Tibial nerve (tissue), 4 donors: ENCODE results near the gene KIAA0040. TPM values are rescaled to one million over a fixed set of nuclear protein-coding genes. Genes with fewer than 3 reads are reported as not detected.

Source experiments
- DNase-seq, 2 donors: peaks; one replicate each; pipeline ENCODE4 v3.0.0-alpha.2; 2019; ENCODE audit warnings: low spot score in 2 of 2
- H3K27ac ChIP-seq, 4 donors: fragments of 200-600 bp; sonication (generic) in 3 of 4; one replicate each; pipeline ENCODE4 v1.5.1; 2017 to 2019; ENCODE audit warnings: mild to moderate bottlenecking in 1 of 4
- H3K27me3 ChIP-seq, 2 donors: fragments of 200-600 bp; sonication (generic) in 1 of 2; one replicate each; pipeline versions ENCODE4 v1.5.1 to v1.6.0; 2017 to 2019
- H3K36me3 ChIP-seq, 3 donors: fragments of 200-600 bp; sonication (generic); one replicate each; pipeline ENCODE4 v1.5.1; 2018 to 2019
- H3K4me1 ChIP-seq, 4 donors: fragments of 200-600 bp; sonication (generic) in 3 of 4; one replicate each; pipeline ENCODE4 v1.5.1; 2017 to 2019
- H3K4me3 ChIP-seq, 4 donors: fragments of 200-600 bp; sonication (generic) in 3 of 4; one replicate each; pipeline ENCODE4 v1.5.1; 2017 to 2019; ENCODE audit warnings: mild to moderate bottlenecking in 1 of 4, moderate library complexity in 1 of 4
- H3K9me3 ChIP-seq, 4 donors: fragments of 200-600 bp; sonication (generic) in 3 of 4; one replicate each; pipeline ENCODE4 v1.5.1; 2017 to 2019
- EP300 ChIP-seq, 2 donors: sonication (generic); formaldehyde crosslinking; IDR thresholded peaks; one replicate each; pipeline ENCODE4 v1.6.1; 2017; ENCODE audit warnings: antibody characterized with exemption in 2 of 2, mild to moderate bottlenecking in 1 of 2
- POLR2A ChIP-seq, 2 donors: fragments of 450-650 bp; IDR thresholded peaks; one replicate each; pipeline ENCODE4 v1.6.1; 2017; ENCODE audit warnings: antibody characterized with exemption in 2 of 2, mild to moderate bottlenecking in 2 of 2, moderate library complexity in 2 of 2
- WGBS, 2 donors: methylation state at CpG; one replicate each; pipeline ENCODE4 v1.1.5; 2018; 5-methylcytosine and 5-hydroxymethylcytosine counted together
- total RNA-seq, 4 donors: library from RNA; depleted of rRNA; stranded (reverse); fragments of >200 nt; gene quantifications; one replicate each; pipeline ENCODE4 v1.1.0, GENCODE V29; 2016
- TF ChIP-seq, protein P1 (sequence below), 5 experiments: fragments of 200-600 bp in 3 of 5; fragments of 450-650 bp in 2 of 5; sonication (generic) in 3 of 5; IDR thresholded peaks; one replicate each; pipeline ENCODE4 v1.5.1; 2016 to 2019; ENCODE audit warnings: antibody characterized with exemption in 5 of 5, mild to moderate bottlenecking in 3 of 5, moderate library complexity in 2 of 5

KIAA0040 gene
- total RNA-seq, 4 donors from 2014 or later = 16.9 to 28.8 (median 20.3) TPM

- WGBS, 2 donors = 75 to 100% methylated on average over 1 of the region's 1 CpG
- H3K9me3 ChIP-seq = no peaks in the 10 kb centered on the region
- peaks cover 0 to 9% (median 0%) of the 10 kb centered on the region in 3 donors for H3K36me3 ChIP-seq
- DNase-seq = no peak
- no peak overlapping the region for H3K4me3 ChIP-seq
- TF ChIP-seq, protein P1, sequence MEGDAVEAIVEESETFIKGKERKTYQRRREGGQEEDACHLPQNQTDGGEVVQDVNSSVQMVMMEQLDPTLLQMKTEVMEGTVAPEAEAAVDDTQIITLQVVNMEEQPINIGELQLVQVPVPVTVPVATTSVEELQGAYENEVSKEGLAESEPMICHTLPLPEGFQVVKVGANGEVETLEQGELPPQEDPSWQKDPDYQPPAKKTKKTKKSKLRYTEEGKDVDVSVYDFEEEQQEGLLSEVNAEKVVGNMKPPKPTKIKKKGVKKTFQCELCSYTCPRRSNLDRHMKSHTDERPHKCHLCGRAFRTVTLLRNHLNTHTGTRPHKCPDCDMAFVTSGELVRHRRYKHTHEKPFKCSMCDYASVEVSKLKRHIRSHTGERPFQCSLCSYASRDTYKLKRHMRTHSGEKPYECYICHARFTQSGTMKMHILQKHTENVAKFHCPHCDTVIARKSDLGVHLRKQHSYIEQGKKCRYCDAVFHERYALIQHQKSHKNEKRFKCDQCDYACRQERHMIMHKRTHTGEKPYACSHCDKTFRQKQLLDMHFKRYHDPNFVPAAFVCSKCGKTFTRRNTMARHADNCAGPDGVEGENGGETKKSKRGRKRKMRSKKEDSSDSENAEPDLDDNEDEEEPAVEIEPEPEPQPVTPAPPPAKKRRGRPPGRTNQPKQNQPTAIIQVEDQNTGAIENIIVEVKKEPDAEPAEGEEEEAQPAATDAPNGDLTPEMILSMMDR (IDR thresholded peaks at IDR 0.05) = no peak
- TF ChIP-seq EP300 (IDR thresholded peaks at IDR 0.05) = no peak
- no peak for TF ChIP-seq POLR2A (IDR thresholded peaks at IDR 0.05)
- no peak overlapping the region for H3K27ac ChIP-seq
- peaks cover 0 to 18% (median 0%) of the 10 kb centered on the region in 4 donors for H3K4me1 ChIP-seq
- H3K27me3 ChIP-seq = no peaks in the 10 kb centered on the region
These were observed 14.5 kb downstream of the KIAA0040 start for GRCh38 chr1:175178056-175178455.

DNA sequence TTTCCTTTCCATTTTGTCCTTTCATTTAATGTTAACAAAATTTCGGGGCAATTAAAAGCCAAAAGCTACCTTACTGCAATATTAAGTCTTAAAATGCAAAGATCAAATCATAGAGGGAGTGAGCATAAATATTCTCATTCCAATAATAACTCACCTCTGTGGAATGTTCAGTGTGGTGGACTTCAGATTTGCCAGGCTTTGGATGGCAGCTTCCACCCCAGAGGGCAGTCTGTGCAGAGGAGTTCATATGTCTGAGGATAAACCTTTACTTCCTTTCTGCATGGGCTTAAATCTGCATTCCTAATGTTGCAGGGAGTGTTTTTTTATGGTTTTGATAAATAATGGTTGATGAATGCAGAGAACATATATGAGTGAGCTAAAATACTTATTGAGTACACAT is 16.3 kb downstream of the KIAA0040 start:
- H3K27ac ChIP-seq = no peak overlapping the region
- no peaks in the 10 kb centered on the region for H3K9me3 ChIP-seq
- H3K4me3 ChIP-seq = no peak overlapping the region
- no peaks in the 10 kb centered on the region for H3K27me3 ChIP-seq
- TF ChIP-seq, protein P1 (IDR thresholded peaks at IDR 0.05) = no peak
- no peak for TF ChIP-seq POLR2A (IDR thresholded peaks at IDR 0.05)
- no peak for TF ChIP-seq EP300 (IDR thresholded peaks at IDR 0.05)
- peaks cover 0 to 18% (median 0%) of the 10 kb centered on the region in 4 donors for H3K4me1 ChIP-seq
- 90 to 98% methylated on average over 1 of the region's 1 CpG for WGBS, 2 donors
- no peak for DNase-seq
- peaks cover 0 to 9% (median 0%) of the 10 kb centered on the region in 3 donors for H3K36me3 ChIP-seq

- Histone ChIP-seq H3K27me3 (no peaks in the 10 kb centered on the region), H3K4me1 (peaks cover 0 to 13% (median 1%) of the 10 kb centered on the region in 4 donors), H3K9me3 (no peaks in the 10 kb centered on the region), H3K4me3 (no peak overlapping the region), H3K27ac (peak overlapping the region in 1 of 4 donors; percentile 11), H3K36me3 (peaks cover 0 to 9% (median 0%) of the 10 kb centered on the region in 3 donors)
- WGBS, 2 donors = 61 to 71% methylated on average over 5 of the region's 5 CpGs
- DNase-seq = no peak
- TF ChIP-seq, protein P1 (IDR thresholded peaks at IDR 0.05) = no peak
- TF ChIP-seq POLR2A (IDR thresholded peaks at IDR 0.05) (no peak), EP300 (IDR thresholded peaks at IDR 0.05) (no peak)
These were observed 18.1 kb downstream of the KIAA0040 start for GRCh38 chr1:175174309-175175102.

DNA sequence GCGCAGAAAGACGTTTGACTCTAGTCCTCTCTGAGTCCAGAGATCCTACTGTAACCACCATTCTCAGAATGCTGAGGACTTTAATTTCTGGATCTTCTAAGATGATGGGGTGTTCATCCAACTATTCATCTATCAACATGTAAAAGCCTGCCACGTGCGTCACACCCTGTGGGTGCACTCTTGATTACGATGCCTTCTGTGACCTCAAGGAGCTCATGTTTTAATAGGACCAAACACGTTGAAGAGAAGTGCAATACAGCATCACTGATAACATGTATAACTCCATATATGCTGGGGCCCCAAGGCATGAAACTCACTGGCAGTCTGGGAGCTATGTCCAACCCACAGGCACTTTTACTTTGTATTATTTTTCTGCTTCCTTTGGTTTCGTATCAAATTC is 19.0 kb downstream of the KIAA0040 start:
- no peak overlapping the region for H3K27ac ChIP-seq
- no peaks in the 10 kb centered on the region for H3K9me3 ChIP-seq
- peaks cover 0 to 9% (median 0%) of the 10 kb centered on the region in 3 donors for H3K36me3 ChIP-seq
- WGBS, 2 donors = 85 to 90% methylated on average over 7 of the region's 7 CpGs
- no peak overlapping the region for H3K4me3 ChIP-seq
- H3K4me1 ChIP-seq = peaks cover 0 to 13% (median 2%) of the 10 kb centered on the region in 4 donors
- no peak for DNase-seq
- no peaks in the 10 kb centered on the region for H3K27me3 ChIP-seq
- TF ChIP-seq EP300 (IDR thresholded peaks at IDR 0.05) (no peak), POLR2A (IDR thresholded peaks at IDR 0.05) (no peak)
- TF ChIP-seq, protein P1 (IDR thresholded peaks at IDR 0.05) = no peak

DNA sequence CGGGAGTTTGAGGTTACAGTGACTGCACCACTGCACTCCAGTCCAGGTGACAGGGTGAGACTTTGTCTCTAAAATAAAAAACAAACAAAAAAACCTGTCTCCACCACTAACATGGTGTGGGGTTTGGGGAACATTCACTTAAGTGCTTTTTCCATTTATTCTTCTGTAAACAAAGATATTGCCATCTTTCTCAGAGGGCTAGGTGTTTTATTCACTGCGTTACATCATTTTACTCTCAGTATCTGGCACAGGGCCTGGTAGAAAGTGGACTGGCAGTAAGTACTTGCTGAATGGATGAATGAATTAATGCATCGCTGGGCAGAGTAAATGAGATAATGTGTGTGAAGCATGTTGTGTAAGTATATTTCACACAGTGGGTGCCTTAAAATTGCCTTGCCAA is 20.1 kb downstream of the KIAA0040 start:
- TF ChIP-seq POLR2A (IDR thresholded peaks at IDR 0.05) (no peak), EP300 (IDR thresholded peaks at IDR 0.05) (no peak)
- TF ChIP-seq, protein P1 (IDR thresholded peaks at IDR 0.05) = no peak
- Histone ChIP-seq H3K4me1 (peaks cover 0 to 13% (median 2%) of the 10 kb centered on the region in 4 donors), H3K27me3 (no peaks in the 10 kb centered on the region), H3K9me3 (no peaks in the 10 kb centered on the region), H3K27ac (no peak overlapping the region), H3K36me3 (peaks cover 0 to 6% (median 0%) of the 10 kb centered on the region in 3 donors), H3K4me3 (no peak overlapping the region)
- whole genome bisulfite sequencing, 2 donors = 94 to 98% methylated on average over 3 of the region's 3 CpGs
- no peak for DNase-seq
